K562 (cell line): Measurements from ENCODE around the gene ZNF197. TPM values are rescaled to one million over a fixed set of nuclear protein-coding genes. Genes with fewer than 3 reads are reported as not detected.
A peak's percentile ranks its signal among the peaks of the same experiment; 100 is the strongest.

Experiments
- FOXJ3 ChIP-seq: sonication (generic); formaldehyde crosslinking; IDR thresholded peaks from 2 replicates; pipeline ENCODE4 v1.4.0; 2020; ENCODE audit warnings: mild to moderate bottlenecking, missing genetic modification reagents
- HBP1 ChIP-seq: fragments of 450-650 bp; formaldehyde crosslinking; IDR thresholded peaks from 2 replicates; pipeline ENCODE4 v1.4.0; 2022; ENCODE audit warnings: missing genetic modification characterization
- L3MBTL2 ChIP-seq: fragments of 450-650 bp; IDR thresholded peaks from 2 replicates; pipeline ENCODE4 v1.6.1; 2016; ENCODE audit warnings: mild to moderate bottlenecking, moderate library complexity
- MTA3 ChIP-seq: fragments of 450-650 bp; formaldehyde crosslinking; IDR thresholded peaks from 2 replicates; pipeline ENCODE4 v1.6.1; 2017; ENCODE audit warnings: mild to moderate bottlenecking, borderline replicate concordance
- NEUROD1 ChIP-seq: fragments of 150-350 bp; IDR thresholded peaks from 2 replicates; pipeline ENCODE4 v1.6.1; 2014; ENCODE audit warnings: borderline replicate concordance, low read length, low read depth; ENCODE audit not compliant: partially characterized antibody
- NR2C2 ChIP-seq, 2 experiments: fragments of 200-800 bp in 1 of 2; sonication (Bioruptor generic) in 1 of 2; sonication (generic) in 1 of 2; formaldehyde crosslinking in 1 of 2; IDR thresholded peaks; 2 replicates each; pipeline versions ENCODE4 v1.6.1 to v1.8.0; 2016 to 2022; ENCODE audit warnings: mild to moderate bottlenecking in 1 of 2, missing compliant biosample characterization in 1 of 2, missing genetic modification characterization in 1 of 2, missing genetic modification reagents in 1 of 2
- POLR2AphosphoS5 ChIP-seq: IDR thresholded peaks from 2 replicates; pipeline ENCODE4 v1.6.1; 2011; ENCODE audit warnings: mild to moderate bottlenecking, low read depth, low read length, moderate library complexity; ENCODE audit not compliant: control insufficient read depth, insufficient read depth
- SMC3 ChIP-seq: conservative IDR thresholded peaks from 2 replicates; pipeline ENCODE4 v1.6.1; 2011; ENCODE audit warnings: low read depth, low read length, improper control_type of control experiment; ENCODE audit not compliant: insufficient read depth
- ZBTB40 ChIP-seq, 2 experiments: fragments of 450-650 bp in 1 of 2; sonication (generic) in 1 of 2; formaldehyde crosslinking in 1 of 2; IDR thresholded peaks; 2 replicates each; pipeline versions ENCODE4 v1.7.1 to v1.9.0; 2016 to 2022; ENCODE audit warnings: inconsistent platforms in 1 of 2, mild to moderate bottlenecking in 1 of 2, missing genetic modification reagents in 1 of 2
- ZNF639 ChIP-seq, 2 experiments: fragments of 200-800 bp in 1 of 2; sonication (Bioruptor generic) in 1 of 2; sonication (generic) in 1 of 2; formaldehyde crosslinking in 1 of 2; IDR thresholded peaks in 1 of 2; conservative IDR thresholded peaks in 1 of 2; 2 replicates each; pipeline versions ENCODE4 v1.5.0 to v1.6.1; 2016 to 2020; ENCODE audit warnings: missing compliant biosample characterization in 1 of 2, missing genetic modification characterization in 1 of 2, missing genetic modification reagents in 1 of 2
- polyA plus RNA-seq, 8 experiments: library from polyadenylated mRNA; depleted of rRNA in 4 of 8; stranded (reverse) in 5 of 8; unstranded in 3 of 8; fragments of >200 nt; fragmentation: Nextera tagmentation in 2 of 8; fragmentation: Illumina TruSeq in 1 of 8; extraction: Ambion mirVana in 2 of 8; extraction: Trizol in 1 of 8; gene quantifications; 2 replicates each; pipeline versions ENCODE4 v1.2.1 to v1.2.3, GENCODE V29; 2011 to 2014; ENCODE audit warnings: inconsistent platforms in 1 of 8, missing spikeins in 1 of 8
- total RNA-seq, 7 experiments: library from RNA; depleted of rRNA in 6 of 7; stranded (reverse); fragments of >200 nt in 6 of 7; fragmentation: Illumina TruSeq in 2 of 7; extraction: Trizol in 2 of 7; gene quantifications; 2 replicates each; pipeline versions ENCODE4 v1.2.1 to v1.2.3, GENCODE V29; 2011 to 2021; ENCODE audit warnings: low replicate concordance in 1 of 7

The ZNF197 gene
- total and polyA plus RNA-seq, 9 of the 15 experiments (the other 6 are each of a cell fraction or from before 2014, with no cell fraction given), result 3.5 to 19.1 (median 13.7) TPM

GRCh38 chr3:44624749-44625480, at the start of gene ZNF197 (continued):
- no peak; the same call in 1 of the 2 replicates for TF ChIP-seq NR2C2 (CRISPR knock-in tag; IDR thresholded peaks at IDR 0.05)
- peak; percentile 91 for TF ChIP-seq NR2C2 (tag; IDR thresholded peaks at IDR 0.05)
- no peak for TF ChIP-seq FOXJ3 (CRISPR knock-in tag)
- peak; percentile 97 for TF ChIP-seq L3MBTL2
- peak in 1 of 2 experiments; percentile 73; a peak in 2 of 4 replicates for TF ChIP-seq ZNF639 (CRISPR knock-in tag; conservative IDR thresholded peaks at IDR 0.05 in 1 of 2, IDR thresholded peaks at IDR 0.05 in 1 of 2)
- peak; percentile 89 for TF ChIP-seq POLR2AphosphoS5
- peak; percentile 81 for TF ChIP-seq MTA3
- no peak for TF ChIP-seq HBP1
- no peak for TF ChIP-seq SMC3
- peak; percentile 97 for TF ChIP-seq ZBTB40 (IDR thresholded peaks at IDR 0.05)
- TF ChIP-seq ZBTB40 (CRISPR knock-in tag; IDR thresholded peaks at IDR 0.05), result no peak
- TF ChIP-seq NEUROD1, result peak; percentile 63
